ENCODE data around the gene COL24A1. TPM values are rescaled to one million over a fixed set of nuclear protein-coding genes. Genes with fewer than 3 reads are reported as not detected.
A peak's percentile ranks its signal among the peaks of the same experiment; 100 is the strongest.

COL24A1 gene
- total and polyA plus RNA-seq, 2 of the 13 experiments (the other 11 are each of a cell fraction or from before 2014, with no cell fraction given) = 0.04 to 0.13 TPM

DNA sequence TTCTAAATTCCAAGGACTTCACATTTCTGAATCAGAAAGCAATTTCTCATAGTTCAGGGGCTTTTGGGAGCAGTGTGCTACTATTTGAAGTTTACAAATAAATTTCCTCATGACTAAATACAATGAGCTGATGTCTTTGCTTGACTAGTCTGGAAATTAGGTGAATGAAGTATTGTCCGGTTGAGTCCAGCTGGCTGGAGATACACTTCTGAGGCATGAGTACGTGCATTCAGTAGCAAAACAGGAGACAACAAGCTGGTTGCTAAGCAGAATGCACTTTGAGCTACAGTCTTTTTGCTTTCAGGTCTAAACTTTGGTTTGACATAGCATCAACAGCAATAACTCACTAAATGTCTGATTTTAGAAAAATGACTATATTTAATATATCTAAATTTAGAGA is 475.5 kb downstream of the COL24A1 start (continued):
- TF ChIP-seq, protein P1, sequence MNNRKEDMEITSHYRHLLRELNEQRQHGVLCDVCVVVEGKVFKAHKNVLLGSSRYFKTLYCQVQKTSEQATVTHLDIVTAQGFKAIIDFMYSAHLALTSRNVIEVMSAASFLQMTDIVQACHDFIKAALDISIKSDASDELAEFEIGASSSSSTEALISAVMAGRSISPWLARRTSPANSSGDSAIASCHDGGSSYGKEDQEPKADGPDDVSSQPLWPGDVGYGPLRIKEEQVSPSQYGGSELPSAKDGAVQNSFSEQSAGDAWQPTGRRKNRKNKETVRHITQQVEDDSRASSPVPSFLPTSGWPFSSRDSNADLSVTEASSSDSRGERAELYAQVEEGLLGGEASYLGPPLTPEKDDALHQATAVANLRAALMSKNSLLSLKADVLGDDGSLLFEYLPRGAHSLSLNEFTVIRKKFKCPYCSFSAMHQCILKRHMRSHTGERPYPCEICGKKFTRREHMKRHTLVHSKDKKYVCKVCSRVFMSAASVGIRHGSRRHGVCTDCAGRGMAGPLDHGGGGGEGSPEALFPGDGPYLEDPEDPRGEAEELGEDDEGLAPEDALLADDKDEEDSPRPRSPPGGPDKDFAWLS (CRISPR knock-in tag; IDR thresholded peaks at IDR 0.05; ENCODE audit: borderline replicate concordance) = no peak
- TF ChIP-seq YEATS2 (CRISPR knock-in tag; IDR thresholded peaks at IDR 0.05; ENCODE audit: borderline replicate concordance) (peak; percentile 27; the same call in 1 of the 2 replicates), ZNF776 (CRISPR knock-in tag; IDR thresholded peaks at IDR 0.05) (no peak), POLR2G (IDR thresholded peaks at IDR 0.05; ENCODE audit: low read depth, low read length) (no peak), CENPT (CRISPR knock-in tag; IDR thresholded peaks at IDR 0.05; ENCODE audit: low read depth) (no peak), ARNTL (CRISPR knock-in tag; IDR thresholded peaks at IDR 0.05) (no peak), TBL1XR1 (IDR thresholded peaks at IDR 0.05; ENCODE audit: borderline replicate concordance, low read length, partially characterized antibody) (peak; percentile 68), ZNF788 (CRISPR knock-in tag; IDR thresholded peaks at IDR 0.05; ENCODE audit: borderline replicate concordance) (no peak), ZNF644 (CRISPR knock-in tag; IDR thresholded peaks at IDR 0.05; ENCODE audit: low read depth) (0 out of 2 replicates have a peak, but pooled peaks have one; percentile 31), SRSF1 (optimal IDR thresholded peaks at IDR 0.05; ENCODE audit: low read depth, low read length) (no peak), ZNF274 (CRISPR knock-in tag; IDR thresholded peaks at IDR 0.05) (no peak), GZF1 (CRISPR knock-in tag; IDR thresholded peaks at IDR 0.05) (no peak), SAP130 (CRISPR knock-in tag; IDR thresholded peaks at IDR 0.05; ENCODE audit: low read depth) (peak; percentile 89), SRY (CRISPR knock-in tag; IDR thresholded peaks at IDR 0.05) (no peak), MAFK (conservative IDR thresholded peaks at IDR 0.05 in 1 of 2, IDR thresholded peaks at IDR 0.05 in 1 of 2; ENCODE audit: low read length in 2 of 2) (peak in 1 of 2 experiments; percentile 11; a peak in 1 of 4 replicates), SMC3 (IDR thresholded peaks at IDR 0.05; ENCODE audit: low read length) (peak; percentile 16; the same call in 1 of the 2 replicates)
- TF ChIP-seq, protein P2, sequence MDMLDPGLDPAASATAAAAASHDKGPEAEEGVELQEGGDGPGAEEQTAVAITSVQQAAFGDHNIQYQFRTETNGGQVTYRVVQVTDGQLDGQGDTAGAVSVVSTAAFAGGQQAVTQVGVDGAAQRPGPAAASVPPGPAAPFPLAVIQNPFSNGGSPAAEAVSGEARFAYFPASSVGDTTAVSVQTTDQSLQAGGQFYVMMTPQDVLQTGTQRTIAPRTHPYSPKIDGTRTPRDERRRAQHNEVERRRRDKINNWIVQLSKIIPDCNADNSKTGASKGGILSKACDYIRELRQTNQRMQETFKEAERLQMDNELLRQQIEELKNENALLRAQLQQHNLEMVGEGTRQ (IDR thresholded peaks at IDR 0.05; ENCODE audit: low read depth, low read length) = no peak
- TF ChIP-seq, protein P2 (CRISPR knock-in tag; IDR thresholded peaks at IDR 0.05; ENCODE audit: borderline replicate concordance) = no peak
- TF ChIP-seq, protein P3, sequence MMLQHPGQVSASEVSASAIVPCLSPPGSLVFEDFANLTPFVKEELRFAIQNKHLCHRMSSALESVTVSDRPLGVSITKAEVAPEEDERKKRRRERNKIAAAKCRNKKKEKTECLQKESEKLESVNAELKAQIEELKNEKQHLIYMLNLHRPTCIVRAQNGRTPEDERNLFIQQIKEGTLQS (CRISPR knock-in tag; IDR thresholded peaks at IDR 0.05) = no peak
- TF ChIP-seq, protein P4, sequence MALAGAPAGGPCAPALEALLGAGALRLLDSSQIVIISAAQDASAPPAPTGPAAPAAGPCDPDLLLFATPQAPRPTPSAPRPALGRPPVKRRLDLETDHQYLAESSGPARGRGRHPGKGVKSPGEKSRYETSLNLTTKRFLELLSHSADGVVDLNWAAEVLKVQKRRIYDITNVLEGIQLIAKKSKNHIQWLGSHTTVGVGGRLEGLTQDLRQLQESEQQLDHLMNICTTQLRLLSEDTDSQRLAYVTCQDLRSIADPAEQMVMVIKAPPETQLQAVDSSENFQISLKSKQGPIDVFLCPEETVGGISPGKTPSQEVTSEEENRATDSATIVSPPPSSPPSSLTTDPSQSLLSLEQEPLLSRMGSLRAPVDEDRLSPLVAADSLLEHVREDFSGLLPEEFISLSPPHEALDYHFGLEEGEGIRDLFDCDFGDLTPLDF (CRISPR knock-in tag; IDR thresholded peaks at IDR 0.05) = no peak
- TF ChIP-seq, protein P5, sequence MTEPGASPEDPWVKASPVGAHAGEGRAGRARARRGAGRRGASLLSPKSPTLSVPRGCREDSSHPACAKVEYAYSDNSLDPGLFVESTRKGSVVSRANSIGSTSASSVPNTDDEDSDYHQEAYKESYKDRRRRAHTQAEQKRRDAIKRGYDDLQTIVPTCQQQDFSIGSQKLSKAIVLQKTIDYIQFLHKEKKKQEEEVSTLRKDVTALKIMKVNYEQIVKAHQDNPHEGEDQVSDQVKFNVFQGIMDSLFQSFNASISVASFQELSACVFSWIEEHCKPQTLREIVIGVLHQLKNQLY (CRISPR knock-in tag; IDR thresholded peaks at IDR 0.05) = no peak
- TF ChIP-seq, protein P6, sequence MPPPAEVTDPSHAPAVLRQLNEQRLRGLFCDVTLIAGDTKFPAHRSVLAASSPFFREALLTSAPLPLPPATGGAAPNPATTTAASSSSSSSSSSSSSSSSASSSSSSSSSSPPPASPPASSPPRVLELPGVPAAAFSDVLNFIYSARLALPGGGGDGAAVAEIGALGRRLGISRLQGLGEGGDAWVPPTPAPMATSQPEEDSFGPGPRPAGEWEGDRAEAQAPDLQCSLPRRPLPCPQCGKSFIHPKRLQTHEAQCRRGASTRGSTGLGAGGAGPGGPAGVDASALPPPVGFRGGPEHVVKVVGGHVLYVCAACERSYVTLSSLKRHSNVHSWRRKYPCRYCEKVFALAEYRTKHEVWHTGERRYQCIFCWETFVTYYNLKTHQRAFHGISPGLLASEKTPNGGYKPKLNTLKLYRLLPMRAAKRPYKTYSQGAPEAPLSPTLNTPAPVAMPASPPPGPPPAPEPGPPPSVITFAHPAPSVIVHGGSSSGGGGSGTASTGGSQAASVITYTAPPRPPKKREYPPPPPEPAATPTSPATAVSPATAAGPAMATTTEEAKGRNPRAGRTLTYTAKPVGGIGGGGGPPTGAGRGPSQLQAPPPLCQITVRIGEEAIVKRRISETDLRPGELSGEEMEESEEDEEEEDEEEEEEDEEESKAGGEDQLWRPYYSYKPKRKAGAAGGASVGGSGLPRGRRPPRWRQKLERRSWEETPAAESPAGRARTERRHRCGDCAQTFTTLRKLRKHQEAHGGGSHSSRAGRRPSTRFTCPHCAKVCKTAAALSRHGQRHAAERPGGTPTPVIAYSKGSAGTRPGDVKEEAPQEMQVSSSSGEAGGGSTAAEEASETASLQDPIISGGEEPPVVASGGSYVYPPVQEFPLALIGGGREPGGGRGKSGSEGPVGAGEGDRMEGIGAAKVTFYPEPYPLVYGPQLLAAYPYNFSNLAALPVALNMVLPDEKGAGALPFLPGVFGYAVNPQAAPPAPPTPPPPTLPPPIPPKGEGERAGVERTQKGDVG (CRISPR knock-in tag; IDR thresholded peaks at IDR 0.05; ENCODE audit: borderline replicate concordance) = no peak
